Measurements from ENCODE around the gene PRKACA. TPM values are rescaled to one million over a fixed set of nuclear protein-coding genes. Genes with fewer than 3 reads are reported as not detected.
"Not testable (repeated sequence)": the region's sequence is repeated elsewhere in the genome, so short reads cannot be mapped to it uniquely, and the experiment has no call there.

The PRKACA gene
- total RNA-seq, 1 donor from 2014 or later, result 494 TPM

DNA sequence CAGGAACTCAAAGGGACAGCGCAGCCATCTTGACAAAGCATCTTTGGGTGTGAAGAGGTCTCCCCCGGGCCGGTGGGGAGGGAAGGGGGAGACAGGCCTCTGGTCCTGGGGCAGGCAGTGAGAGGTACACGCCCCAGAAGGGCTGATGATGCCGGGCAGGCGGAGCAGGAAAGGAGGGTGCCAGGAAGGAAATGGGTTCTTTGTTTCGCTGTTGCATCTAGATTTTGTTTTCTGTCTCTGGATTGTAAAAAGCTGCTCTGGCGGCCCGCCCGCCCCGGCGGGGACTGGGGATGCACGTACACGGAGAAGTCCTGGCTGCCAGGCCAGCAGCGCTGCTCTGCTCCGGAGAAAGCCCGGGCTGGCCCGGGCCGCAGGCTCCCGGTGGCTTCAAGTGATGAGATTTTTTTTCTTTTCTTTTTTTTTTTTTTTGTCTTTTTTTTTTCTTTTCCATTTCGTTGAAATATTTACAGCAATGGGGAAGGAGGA is 32.0 kb upstream of the PRKACA start:
- peak; percentile 94 for DNase-seq (ENCODE audit: missing footprints)
- intact Hi-C loops (cut with DNase I), result loop anchor here (5.0 to 10.0 kb wide), 3 partner anchors 198 to 325 kb away; partner anchors contain the start of gene PTGER1
- ATAC-seq, result peak; percentile 62

DNA sequence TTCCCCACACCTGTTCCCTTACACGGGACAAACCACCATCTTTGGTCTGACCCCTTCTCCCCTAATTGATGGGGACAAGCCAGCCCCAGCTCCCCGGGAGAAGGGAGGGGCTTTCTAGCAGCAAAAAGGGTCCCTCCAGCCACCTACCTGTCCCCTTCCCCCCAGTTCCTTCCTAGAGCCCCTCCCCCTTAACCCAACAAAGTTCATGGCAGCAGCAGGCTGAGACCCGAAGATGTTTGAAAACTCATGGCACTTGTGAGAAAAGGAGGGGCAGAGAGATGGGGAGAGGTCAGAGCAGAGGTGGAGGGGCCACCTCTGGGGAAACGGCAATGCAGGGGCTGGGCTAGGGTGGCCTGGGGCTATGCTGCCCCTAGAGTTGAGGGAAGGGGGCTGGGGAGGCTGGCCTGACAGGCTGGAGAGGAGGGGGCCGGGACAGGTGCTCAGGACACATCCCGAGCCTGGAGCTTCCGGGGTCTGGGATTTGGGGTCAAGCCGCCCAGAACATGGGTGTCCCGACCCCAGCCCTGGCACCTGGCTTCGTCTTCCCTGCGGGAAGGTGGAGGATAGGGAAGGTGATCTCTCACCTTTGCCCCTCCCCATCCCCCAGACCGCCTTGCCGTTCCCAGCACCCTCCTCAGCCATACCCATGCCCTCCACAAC is 31.3 kb upstream of the PRKACA start:
- ATAC-seq, result no peak
- DNase-seq (ENCODE audit: missing footprints), result no peak
- intact Hi-C loops (cut with DNase I), result loop anchor here (5.0 to 10.0 kb wide), 3 partner anchors 198 to 326 kb away; partner anchors contain the start of gene PTGER1

DNA sequence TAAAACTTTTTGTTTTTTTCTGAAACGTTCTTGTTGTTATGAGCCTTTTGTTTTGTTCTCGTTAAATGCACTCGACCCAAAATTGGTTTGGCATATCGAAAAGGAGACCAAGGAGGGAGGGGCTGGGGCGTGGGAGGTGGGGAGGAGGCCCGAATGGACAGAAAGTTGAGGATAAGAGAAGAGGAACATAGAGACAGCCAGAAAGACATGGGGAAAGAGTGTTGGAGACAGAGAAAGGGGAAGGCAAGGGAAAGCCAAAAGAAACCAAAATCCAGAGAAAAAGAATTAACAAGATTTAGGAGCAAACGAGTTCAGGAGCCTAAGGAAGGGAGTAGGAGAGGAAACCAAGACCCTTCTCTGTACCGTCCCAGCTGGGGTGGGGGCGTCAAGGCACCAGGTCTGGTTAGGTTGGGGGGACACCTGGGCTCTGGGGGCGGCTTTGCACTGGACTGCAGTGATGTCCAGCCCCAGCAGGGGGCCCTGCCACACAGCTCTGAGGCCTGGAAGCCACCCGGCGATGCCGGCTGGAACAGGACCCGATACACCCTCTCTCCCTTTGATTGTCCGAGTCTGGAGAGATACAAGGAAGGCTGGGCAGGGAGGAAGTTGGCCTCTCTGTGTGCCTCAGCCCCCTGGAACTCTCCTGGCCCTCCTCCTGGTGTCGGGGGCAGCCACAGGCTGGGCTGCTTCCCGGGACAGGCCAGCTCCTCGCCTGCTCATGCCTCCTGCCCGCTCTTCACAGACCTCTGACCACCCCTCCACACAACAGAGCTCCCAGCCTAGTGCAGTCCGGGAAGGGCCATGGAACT is 30.4 kb upstream of the PRKACA start:
- ATAC-seq, result peak; percentile 83
- peak; percentile 83 for DNase-seq (ENCODE audit: missing footprints)
- intact Hi-C loops (cut with DNase I), result loop anchor here (5.0 to 10.0 kb wide), 3 partner anchors 199 to 327 kb away; partner anchors contain the start of gene PTGER1

DNA sequence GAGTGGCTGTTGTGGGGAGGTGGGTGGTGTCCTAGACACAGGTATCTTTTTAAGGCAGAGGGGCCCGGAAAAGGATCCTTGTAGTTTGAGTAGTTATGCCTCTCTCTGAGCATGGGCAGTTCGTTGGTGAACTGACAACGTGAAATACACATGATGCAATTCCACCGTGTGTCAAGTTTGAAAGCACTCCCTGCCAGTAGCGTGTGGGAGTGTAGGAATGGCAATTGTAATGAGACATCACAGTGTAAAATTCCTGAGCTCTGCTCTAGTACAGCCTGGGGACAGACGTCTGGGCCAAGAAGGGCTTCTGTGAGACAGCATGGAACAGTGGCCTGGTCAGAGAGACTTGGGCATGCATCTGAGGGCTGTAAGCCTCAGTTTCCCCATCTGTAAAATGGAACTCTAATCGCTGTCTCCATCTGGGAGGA is 29.2 kb upstream of the PRKACA start:
- ATAC-seq (no peak), DNase-seq (ENCODE audit: missing footprints) (no peak)
- intact Hi-C loops (cut with DNase I), result loop anchor here (5.0 to 10.0 kb wide), 3 partner anchors 200 to 328 kb away; partner anchors contain the start of gene PTGER1

DNA sequence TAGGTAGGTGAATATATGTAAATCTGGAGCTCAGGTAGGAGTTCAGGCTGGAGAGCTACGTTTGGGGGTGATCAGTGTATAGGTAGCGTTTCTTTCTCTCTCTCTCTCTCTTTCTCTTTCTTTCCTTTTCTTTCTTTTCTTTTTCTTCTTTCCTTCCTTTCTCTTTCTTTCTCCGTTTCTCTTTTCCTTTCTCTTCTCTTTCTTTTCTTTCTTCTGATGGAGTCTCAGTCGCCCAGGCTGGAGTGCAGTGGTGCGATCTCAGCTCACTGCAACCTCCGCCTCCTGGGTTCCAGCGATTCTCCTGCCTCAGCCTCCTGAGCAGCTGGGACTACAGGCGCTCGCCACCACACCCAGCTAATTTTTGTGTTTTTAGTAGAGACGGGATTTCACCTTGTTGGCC is 28.6 kb upstream of the PRKACA start:
- intact Hi-C loops (cut with DNase I), result loop anchor here (5.0 to 10.0 kb wide), 3 partner anchors 201 to 329 kb away; partner anchors contain the start of gene PTGER1
- DNase-seq (ENCODE audit: missing footprints); ATAC-seq: not testable (repeated sequence)

DNA sequence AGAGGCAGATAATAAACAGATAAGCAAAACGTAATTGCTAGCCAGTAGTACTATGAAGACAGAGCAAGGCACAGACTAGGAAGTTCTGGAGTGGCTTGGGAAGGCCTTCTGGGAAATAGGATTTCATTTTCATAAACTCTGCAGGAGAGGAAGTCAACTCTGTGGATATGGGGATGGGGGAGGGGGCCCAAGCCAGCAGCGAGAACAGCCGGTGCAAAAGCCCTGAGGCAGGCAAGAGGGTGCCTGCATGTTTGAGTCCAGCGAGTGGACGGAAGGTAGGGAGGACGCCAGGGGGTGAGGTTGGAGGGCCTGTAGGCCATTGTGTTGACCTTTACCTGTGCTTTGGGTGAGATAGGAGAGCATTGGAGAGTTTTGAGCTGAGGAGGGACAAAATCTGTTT is 27.8 kb upstream of the PRKACA start:
- ATAC-seq (no peak), DNase-seq (ENCODE audit: missing footprints) (no peak)
- intact Hi-C loops (cut with DNase I), result loop anchor here (5.0 to 10.0 kb wide), 3 partner anchors 202 to 329 kb away; partner anchors contain the start of gene PTGER1

DNA sequence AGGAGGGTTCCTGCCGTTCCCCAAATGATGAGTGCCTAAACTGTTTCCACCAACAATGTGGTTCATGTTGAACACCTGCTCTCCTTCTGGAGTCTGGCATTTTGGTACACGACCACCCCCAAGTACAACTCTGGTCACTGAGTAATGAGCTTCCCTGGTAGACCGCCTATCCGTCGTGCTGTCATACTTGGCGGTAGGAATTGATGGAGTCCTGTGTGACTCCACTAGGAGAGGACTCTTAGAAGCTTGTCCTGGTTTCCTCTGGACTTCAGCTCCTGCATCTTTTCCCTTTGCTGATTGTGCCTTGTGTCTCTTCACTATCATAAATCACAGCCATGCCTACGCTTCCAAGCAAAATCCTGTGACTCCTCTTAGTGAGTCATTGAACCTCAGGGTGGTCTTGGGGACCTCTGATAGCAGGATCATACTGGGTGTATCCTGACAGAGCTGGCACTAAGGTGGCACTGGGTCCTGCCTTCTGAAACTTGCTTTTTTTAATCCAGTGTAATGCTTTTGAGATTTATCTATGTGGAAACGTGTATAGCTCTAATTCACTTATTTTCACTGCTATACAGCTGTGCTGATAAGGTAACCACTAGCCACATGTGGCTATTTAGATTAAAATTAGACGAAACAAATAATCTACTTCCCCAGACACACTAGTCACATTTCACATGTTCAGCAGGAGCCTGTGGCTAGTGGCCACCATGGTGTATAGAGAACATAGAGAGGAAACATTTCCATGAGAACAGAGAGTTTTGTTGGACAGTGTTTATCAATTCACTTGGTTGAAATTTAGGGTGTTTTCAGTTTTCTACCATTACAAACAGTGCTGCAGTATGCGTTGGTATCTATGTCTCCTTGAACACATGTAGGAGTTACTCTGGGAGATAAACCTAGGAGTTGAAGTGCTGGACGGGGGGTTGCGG is 25.0 kb upstream of the PRKACA start:
- ATAC-seq (no peak), DNase-seq (ENCODE audit: missing footprints) (no peak)
- intact Hi-C loops (cut with DNase I), result loop anchor here (10.0 kb wide), 1 partner anchor 332 kb away; the partner anchor contains the start of gene PTGER1

DNA sequence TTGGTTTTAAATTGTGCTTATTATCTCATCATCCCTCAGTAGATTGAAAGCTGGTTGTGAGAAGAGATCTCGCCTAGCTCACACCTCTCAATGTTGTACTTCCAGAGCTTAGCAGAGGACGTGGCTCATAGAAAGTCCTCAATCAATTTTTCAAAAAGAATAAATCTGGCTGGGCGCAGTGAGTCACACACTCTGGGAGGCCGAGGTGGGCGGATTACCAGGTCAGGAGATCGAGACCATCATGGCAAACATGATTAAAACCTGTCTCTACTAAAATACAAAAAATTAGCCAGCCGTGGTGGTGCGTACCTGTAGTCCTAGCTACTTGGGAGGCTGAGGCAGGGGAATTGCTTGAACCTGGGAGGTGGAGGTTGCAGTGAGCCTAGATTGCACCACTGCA is 23.5 kb upstream of the PRKACA start:
- intact Hi-C loops (cut with DNase I), result loop anchor here (10.0 kb wide), 1 partner anchor 334 kb away; the partner anchor contains the start of gene PTGER1
- DNase-seq (ENCODE audit: missing footprints) (no peak), ATAC-seq (no peak)

DNA sequence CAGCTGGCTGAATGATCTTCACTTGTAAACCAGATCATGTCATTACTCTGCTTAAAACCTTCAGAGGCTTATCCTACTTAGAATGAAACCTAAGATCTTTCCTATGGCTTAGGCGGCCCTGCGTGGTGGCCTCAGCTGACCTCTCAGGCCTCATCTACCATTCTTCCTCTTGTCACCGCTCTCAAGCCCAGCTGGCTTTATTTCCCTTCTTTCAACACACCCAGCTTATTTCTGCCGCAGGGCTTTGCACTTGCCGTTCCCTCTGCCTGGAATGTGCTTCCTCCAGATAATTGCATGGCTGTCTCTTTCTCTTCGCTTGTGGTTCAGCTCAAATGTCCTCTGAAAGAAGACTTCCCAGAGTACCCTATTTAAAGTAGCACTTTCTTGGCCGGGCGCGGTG is 22.4 kb upstream of the PRKACA start:
- ATAC-seq (no peak), DNase-seq (ENCODE audit: missing footprints) (no peak)
- intact Hi-C loops (cut with DNase I), result loop anchor here (10.0 kb wide), 1 partner anchor 335 kb away; the partner anchor contains the start of gene PTGER1

DNA sequence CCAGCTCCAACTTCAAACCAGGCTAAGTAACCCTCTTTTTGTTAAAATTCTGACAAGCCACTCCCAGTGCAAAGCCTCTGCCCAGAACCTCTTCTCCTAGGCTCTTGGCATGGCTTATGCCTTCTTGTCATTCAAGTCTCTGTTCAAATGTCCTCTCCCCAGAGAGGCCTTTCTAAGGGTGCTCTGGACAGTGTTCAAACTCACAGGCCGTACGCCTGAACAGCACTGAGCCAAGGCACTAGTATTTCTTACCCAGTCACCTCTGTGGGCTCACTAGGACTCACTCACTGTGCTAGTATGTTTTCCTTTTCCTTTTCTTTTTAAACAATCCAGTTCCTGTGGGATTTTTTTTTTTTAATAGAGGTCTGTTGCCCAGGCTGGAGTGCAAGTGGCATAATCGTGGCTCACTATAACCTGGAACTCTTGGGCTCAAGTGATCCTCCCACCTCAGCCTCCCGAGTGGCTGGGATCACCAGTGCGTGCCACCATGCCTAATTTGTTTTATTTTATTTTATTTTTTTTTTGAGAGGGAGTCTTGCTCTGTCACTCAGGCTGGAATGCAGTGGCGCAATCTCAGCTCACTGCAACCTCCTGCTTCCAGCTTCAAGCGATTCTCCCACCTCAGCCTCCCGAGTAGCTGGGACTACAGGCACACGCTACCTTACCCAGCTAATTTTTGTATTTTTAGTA is 21.2 kb upstream of the PRKACA start:
- DNase-seq (ENCODE audit: missing footprints) (no peak), ATAC-seq (peak; percentile 7)
- intact Hi-C loops (cut with DNase I), result no loop called here

DNA sequence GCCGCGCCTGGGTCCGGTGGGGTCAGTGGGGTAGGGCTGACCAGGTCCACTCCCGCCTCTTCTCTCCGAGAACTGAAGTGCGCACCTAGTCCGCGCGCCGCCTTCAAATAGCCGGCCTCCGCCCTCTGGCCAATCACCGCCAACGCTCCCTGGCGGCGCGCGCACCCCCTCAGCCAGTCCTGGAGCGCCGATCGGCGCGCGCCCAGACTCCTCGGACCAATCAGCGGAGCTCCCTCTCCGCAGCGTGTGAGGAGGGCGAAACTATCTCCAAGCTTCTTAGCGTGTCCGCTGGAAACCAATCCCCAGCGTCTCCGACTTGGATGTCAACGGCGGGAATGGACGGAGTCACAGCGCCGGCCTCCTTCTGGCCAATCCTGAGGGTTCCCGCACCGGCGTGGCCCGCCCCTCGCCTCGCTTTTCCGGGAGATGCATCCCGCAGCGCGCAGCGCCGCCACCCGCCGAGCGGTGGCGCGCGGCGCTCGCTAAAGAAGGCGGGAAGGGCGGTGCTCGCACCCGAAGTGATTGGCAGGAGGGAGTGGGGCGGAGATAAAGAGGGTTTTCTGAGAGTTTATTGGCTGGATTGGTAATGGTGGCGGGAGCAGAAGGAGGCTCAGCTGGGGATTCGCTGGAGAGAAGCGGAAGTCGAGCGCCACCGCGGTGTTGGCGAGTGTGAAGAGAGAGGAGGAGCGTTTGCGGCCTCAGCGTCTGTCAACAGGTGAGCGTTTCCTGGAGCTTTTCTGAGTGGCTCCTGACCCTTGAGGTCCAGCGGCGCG is 19.1 kb upstream of the PRKACA start, which contains the start of gene ASF1B:
Gene ASF1B, minus strand, starts transcription at position 81 of the 773 bp plus-strand sequence. CDS start 133 bp downstream, outside the sequence.
- DNase-seq (ENCODE audit: missing footprints) (peak; percentile 99), ATAC-seq (peak; percentile 96)
- intact Hi-C loops (cut with DNase I), result loop anchor here (1.0 to 2.0 kb wide), 2 partner anchors 46 to 56 kb away; partner anchors contain the start of gene SAMD1

DNA sequence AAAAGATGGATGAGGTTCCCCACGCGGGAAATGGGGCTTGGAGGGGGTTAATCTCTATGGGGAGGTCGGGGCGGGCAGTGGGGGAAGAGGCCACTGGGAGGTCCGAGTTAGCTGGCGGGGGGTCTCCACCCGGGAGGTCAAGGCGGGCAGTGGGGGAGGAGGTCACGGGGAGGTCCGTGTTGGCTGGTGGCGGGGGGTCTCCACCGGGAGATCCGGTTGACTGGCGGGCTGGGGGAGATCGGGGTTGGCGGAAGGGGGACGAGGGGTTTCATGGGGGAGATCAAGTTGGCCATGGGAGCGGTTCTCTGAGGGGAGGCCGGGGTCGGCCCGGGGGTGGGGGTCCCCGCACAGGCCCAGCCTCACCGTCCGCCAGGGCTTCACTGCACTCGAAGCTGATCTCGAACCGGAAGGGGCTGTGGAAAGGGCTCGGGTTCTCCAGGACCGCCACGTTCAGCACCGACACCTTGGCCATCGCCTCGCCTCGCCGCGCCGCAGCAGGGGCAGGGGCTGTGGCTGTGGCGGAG is 18.5 kb upstream of the PRKACA start:
- ATAC-seq, result no peak
- intact Hi-C loops (cut with DNase I), result loop anchor here (2.0 kb wide), 1 partner anchor 55 kb away; no protein-coding TSS in a partner anchor
- DNase-seq (ENCODE audit: missing footprints), result no peak

DNA sequence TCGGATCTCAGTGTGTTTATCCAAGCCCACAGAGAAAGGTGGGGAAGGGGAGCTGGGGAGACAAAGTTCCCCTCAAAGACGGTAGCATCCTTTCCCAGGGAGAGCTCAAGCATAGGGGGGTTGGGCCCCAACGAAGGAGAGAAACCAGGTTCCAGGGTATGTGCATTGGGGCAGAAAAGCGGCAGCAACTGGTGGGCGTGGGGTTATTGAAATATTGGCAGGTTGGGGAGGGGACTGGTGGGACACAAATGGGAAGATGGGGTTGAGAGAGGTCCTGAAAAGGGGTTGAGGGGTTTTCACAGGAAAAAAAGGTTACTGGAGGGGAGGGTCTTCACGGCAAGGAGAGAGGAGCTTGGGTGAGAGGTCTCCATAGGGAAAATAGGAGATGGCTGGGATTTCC is 17.8 kb upstream of the PRKACA start:
- intact Hi-C loops (cut with DNase I), result no loop called here
- ATAC-seq (no peak), DNase-seq (ENCODE audit: missing footprints) (no peak)

DNA sequence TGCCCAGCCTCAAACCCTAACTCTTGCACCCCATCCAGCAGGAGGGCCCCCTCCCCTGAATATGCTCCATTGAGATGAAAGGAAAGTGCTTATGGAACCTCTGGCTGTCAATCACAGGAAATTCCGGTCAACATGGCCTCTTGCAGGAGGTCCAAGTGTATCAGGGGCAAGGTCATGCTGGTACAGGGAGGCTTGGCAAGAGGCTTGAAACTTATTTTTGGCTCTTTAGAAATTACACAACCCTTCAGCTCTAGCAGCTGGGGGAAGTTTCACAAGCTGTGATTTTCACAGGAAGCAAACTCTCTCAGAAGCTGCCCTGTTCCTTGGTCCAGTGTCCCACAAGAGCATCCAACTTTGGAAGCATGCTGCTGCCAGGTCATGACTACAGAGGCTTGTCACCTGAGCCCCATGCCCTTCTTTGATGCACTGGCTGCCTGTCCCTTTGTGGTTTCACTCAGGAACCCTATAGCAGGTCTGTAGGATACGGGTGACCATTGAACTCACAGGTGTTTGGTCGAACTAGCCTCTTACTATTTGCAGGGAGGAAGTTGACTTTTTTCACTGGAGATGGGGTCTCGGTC is 10.5 kb upstream of the PRKACA start:
- ATAC-seq (peak; percentile 92), DNase-seq (ENCODE audit: missing footprints) (peak; percentile 67)
- intact Hi-C loops (cut with DNase I), result no loop called here

DNA sequence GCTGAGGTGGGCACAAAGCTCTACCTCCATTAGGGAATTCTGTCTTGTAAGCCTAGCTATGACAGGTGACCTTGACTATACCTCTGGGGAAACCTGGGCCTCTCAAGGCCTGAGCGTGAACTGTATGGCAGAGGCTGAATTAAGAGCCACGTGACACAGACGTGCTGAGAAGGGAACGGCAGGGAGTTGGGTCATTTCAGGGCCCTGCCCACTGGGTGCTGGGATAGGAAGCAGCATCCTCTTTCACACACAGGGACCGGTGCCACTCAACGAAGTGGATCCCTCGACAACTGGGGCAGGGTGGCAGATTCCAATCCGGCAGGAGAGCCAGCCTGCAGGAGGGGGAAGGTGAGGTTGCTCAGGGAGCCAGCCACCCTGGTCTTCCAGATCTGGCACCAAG is 9.6 kb upstream of the PRKACA start:
- ATAC-seq (peak; percentile 73), DNase-seq (ENCODE audit: missing footprints) (no peak)
- intact Hi-C loops (cut with DNase I), result no loop called here

DNA sequence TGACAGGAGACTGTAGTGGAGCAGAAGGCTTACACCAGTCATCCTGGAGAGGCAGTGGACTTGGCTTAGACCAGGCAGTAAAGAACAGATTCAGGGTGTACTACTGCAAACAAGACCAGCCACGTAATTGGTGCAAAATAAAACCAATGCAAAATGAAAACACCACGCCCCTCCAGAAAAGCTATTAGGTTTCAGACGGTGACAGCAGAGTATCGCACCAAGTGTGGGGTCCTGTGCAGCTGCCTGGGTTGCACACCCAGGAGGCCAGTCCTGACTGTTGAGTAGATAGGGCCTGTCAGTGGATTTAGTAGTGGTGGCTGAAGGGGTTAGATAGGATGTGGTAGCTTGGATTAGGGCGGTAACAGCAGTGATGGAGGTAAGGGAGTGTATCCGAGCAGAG is 5.4 kb upstream of the PRKACA start:
- ATAC-seq, result no peak
- intact Hi-C loops (cut with DNase I), result no loop called here

More for the DNA sequence above, 5.4 kb upstream of the PRKACA start:
- no peak for DNase-seq (ENCODE audit: missing footprints)
